ENCODE measurements around the gene SNED1. TPM values are rescaled to one million over a fixed set of nuclear protein-coding genes. Genes with fewer than 3 reads are reported as not detected.

The SNED1 gene
- 40.9 TPM for total RNA-seq

- peak; percentile 87 for DNase-seq (ENCODE audit: low spot score)
Observed at GRCh38 chr2:240997856-240998705, at the start of gene SNED1. TSS of gene SNED1 (plus strand) at chr2:240998618. CDS start at chr2:240998838, 220 bp downstream.

GRCh38 chr2:240948905-240949790 is 49.3 kb upstream of the SNED1 start:
- no peak for DNase-seq (ENCODE audit: low spot score)

DNA sequence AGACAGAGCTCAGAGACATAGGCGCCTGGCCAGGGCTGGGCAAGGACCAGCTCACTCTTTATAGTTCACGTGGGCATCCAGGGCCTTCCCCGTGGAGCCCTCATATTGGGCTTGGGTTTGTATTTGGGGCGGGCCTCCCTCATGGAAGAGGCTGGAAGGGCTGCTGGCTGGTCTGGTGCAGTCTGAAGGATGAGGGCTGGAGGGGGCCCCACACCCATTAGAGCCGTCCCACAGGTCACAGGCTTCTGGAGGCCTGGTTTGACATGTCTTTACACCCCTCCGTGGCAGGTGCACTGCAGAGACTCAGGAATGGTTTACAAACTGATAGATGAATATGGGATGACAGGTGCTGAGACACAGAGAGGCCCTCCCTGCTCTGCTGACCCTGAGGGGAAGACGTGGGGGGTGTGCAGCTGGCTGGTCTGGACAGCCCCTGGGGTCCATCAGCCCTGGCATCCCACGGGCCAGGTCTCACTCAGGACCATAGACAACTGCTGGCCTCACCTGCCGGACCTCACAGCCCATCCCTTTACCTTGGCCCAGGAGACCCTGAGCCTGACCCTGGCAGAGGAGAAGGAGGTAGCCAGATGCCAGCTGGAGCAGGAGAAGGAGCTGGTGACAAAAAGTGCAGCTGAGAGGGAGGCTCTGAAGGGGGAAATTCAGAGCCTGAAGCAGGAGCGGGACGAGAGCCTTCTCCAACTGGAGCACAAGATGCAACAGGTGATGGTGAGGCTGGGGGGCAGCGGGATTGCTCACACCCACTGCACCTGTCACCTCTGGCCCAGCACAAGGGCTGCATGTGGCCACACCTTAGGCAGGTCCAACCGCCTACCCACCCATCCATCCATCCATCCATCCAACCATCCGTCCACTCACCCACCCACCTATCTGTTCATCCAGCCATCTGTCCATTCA is 48.4 kb upstream of the SNED1 start:
- no peak for DNase-seq (ENCODE audit: low spot score)

DNA sequence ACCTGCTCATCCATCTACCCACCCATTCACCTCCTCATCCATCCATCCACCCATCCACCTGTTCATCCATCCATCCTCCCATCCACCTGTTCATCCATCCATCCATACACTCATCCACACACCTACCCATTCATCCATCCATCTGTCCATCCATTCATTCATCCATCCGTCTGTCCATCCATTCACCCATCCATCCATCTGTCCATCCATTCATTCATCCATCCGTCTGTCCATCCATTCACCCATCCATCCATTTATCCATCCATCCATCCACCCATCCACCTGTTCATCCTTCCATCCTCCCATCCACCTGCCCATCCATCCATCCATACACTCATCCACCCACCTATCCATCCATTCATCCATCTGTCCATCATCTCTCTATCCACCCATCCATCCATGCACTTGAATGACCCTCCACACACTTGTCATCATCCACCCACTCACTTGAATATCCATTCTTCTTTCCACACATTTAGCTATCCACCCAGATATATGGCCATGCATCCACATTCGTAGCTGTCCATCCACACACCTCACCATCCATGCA is 47.3 kb upstream of the SNED1 start:
- no peak for DNase-seq (ENCODE audit: low spot score)

DNA sequence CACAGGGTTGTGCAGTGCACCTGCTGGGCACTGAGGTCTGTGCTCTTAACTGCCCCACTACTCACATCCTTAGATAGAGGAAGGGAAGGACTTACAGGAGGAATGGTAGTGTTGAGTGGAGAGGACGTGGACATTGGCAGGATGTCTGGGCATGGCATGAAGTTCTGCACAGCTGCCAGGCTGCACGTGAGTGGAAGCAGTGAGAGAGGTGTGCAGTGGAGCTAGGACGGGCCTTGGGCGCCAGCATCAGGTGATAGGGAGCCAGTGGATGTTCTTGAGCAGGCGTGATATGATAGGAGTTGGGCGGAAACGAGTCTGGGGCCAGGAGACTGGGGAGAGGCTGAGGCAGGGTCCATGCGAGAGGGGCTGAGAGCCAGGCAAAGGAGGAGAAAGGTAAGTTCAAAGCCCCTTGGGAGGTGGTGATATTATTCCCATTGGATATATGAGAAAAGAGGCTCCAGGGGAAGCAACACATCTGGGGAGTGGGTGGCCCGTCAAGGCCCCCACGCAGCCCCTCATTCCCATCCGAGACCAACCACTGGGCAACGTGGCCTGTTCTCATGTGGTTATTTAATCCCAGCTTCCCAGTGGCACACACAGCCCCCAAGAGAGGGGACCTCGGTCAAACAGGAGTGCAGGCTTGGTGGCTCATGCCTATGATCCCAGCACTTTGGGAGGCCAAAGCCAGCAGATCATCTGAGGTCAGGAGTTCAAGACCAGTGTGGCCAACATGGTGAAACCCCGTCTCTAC is 45.7 kb upstream of the SNED1 start:
- DNase-seq (ENCODE audit: low spot score): no peak

DNA sequence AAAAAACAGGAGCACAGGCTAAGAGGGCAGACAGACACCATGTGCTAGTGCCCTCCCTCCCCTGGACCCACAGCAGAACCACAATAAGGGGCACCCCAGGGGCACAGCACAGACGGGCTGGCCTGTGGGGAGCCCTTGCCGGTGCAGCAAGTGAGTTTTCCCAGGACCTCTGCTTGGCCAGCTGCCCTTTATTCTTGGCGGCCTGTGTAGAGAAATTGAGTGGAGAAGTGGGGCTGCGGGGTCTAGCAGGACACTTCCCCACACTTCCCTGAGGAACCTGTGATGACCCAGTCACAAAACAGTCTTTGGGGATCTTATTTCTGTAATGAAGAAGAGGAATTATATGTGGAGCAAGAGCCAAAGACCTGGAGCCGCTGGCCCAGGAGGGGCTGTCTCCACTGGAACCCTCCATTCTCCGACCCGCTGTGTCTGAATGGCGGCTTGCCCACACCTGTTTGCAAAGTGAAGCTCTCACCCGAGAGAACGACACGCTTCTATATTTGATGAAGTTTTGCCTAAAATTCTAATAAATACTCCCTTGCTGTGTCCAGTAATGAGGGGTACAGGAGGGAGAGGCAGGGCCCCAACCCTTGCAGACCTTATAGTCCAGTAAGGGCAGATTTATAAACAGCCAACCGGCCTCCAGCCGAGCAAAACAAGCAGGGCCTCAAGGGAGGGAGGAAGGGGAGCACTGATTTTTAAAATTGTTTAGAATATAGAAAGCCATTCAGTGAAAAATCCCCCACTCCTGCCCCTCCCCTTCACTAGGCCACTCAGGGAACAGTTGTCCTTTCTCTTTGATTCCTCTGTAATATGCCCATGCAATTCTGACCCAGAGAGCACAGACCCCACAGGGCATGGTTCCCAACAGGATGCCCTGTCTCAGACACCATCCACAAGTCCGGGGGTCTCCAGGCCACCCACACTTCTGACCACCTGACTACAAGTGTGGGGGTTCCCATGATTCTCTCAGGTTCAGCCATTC is 44.7 kb upstream of the SNED1 start:
- DNase-seq (ENCODE audit: low spot score): no peak

DNA sequence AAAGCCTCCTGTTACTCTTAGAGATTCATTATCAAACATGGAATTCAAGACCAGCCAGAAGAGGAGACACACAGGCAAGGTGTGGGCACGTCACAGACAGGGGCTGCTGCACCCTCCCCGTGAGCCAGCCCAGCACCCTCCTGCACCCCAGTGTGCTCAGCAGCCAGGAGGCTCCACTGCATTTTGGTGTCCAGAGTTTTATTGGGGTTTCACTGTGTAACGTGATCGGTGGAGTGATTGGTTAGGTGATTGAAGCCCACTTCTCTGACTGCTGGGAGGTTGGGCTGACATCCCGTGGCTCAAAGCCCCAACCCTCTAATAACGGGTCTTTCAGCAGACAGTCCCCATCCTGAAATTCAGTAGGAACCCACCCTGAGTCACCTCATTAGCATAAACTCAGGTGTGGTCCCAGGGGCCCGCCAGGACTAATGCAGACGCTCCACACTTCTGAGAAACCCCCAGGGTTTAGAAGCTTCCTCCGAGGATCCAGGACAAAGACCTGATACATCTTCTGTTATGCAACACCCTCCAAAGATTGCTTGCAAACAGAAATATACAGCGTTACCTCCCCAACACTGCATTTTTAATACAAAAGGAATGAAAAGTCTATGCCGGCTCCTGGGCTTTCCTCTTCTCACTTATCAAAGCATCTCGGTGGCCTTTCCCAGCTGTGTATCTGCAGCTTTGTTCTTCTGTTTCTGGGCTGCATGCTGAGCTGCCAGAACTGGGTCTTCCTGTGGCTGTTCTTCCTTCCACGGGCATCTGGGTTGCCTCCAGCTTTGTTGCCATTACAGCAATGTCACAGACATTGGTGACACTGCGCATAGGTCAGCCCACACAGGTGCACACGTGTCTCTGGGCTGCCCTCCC is 43.7 kb upstream of the SNED1 start:
- DNase-seq (ENCODE audit: low spot score): no peak

DNA sequence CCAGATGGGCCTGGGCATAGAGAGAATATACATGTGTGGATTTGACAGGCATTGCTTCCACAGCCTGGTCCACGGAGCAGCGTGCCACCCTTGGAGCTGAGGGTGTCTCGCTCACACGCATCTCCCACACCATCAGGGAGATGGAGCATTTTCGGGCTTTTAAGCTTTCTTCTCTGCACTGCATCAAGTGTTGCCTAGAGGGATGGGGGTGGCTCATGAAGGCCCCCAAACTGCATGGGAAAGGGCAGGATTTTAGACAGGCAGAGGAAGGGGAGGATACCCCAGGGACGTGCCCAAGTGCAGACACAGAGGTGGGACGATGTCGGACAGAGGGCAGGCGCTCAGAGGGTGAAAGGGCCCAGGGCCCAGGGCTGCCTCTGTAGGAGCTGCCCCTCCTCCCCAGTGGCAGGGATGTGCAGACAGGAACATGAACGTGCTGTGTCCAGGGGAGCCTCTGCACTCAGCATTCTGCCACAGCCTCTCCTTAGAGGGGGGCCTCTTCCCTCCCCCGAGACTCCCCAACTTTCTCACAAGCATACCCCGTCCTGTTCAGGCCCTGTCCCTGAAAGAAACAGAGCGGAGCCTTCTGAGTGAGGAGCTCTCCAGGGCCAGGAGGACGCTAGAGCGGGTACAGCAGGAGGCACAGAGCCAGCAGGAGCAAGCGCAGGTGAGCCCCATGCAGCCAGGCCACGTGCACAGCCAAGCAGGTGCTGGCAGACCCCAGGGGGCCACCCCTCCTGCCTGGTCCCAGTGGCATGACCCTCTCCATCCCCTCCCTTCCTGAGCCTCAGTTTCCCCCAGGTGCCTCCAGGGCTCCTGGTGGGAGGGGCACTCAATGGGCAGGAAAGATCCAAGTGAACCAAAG is 42.9 kb upstream of the SNED1 start:
- no peak for DNase-seq (ENCODE audit: low spot score)

GRCh38 chr2:240956171-240956934 is 42.1 kb upstream of the SNED1 start:
- DNase-seq (ENCODE audit: low spot score): no peak

- DNase-seq (ENCODE audit: low spot score): no peak
Observed at GRCh38 chr2:240956935-240957655, 41.3 kb upstream of the SNED1 start.

- DNase-seq (ENCODE audit: low spot score): no peak
Observed at GRCh38 chr2:240957656-240958365, 40.6 kb upstream of the SNED1 start.

DNA sequence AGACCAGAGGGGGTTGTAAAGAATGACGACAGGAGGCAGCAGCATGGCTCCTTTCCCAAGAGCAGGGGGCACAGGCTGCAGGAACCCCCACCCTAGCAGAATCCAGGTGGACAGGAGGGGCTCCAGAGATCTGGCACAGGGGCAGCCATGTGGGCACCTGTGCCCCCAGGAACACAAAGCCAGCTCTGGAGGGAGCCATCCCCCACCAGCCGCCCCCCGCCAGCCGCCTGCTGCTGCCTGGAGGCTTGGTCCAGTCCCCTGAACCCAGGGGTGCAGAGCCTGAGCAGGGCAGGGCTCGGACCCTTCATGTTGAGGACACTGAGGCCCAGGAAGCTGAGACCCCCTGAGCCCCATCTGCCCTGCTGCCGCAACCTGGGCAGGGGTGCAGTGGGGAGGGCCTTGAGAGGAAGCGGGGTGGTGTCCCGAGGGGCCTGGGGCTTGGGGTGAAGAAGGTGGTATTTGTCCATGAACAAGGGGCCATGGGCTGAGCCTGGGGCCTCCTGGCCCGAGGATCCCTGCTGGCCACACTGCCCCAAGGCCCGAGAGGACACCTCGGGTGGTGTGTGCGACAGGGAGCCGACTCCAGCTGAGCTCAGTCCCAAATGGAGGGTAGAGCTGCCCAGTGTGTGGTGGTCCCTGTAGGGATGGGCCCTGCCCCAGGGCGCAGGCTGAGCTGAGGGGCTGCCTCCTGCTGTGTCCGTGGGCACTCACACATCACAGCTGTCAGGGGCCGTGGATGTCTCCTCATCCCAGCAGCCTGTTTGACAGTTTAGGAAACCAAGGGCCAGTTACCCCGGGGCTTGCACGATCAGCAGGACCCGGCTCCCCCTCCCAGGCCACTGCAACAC is 39.8 kb upstream of the SNED1 start:
- DNase-seq (ENCODE audit: low spot score): no peak

- no peak for DNase-seq (ENCODE audit: low spot score)
Observed at GRCh38 chr2:240959214-240959940, 39.0 kb upstream of the SNED1 start.

DNA sequence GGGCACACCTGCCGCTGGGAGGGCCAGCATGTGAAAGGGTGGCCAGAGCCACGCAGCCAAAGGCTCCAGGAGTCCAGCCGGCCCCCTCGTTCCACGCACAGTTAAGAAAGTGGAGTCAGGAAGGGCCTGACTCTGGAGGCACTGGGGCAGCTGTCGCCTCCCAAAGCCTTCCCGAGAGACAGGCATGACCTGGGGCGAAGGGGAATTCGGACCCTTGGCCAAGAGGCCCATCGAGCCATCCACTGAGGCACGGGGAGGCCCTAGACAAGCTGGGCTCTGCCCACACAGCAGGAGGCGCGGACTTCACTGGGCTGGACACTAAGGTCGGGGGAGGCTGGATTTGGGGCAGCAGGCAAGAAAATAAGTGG is 38.5 kb upstream of the SNED1 start:
- DNase-seq (ENCODE audit: low spot score): no peak
